GM23338 (cell line): ENCODE results near the gene ZBTB14. TPM values are rescaled to one million over a fixed set of nuclear protein-coding genes. Genes with fewer than 3 reads are reported as not detected.

ENCODE experiments used
- ATAC-seq: fragments of 200-7000 bp; cut with Tn5 transposase; 3 replicates; pipeline ENCODE4 v1.9.1; 2020
- DNase-seq: peaks from one replicate; pipeline ENCODE4 v3.0.0-alpha.2; 2015; ENCODE audit warnings: low spot score
- H2AFZ ChIP-seq: fragments of 200-600 bp; sonication (generic); 2 replicates; pipeline ENCODE4 v1.8.0; 2016; ENCODE audit warnings: antibody characterized with exemption, mild to moderate bottlenecking, moderate library complexity
- H3F3A ChIP-seq: fragments of 200-600 bp; sonication (generic); replicated peaks from 2 replicates; pipeline ENCODE4 v1.8.0; 2017; ENCODE audit warnings: antibody characterized with exemption, mixed run types, low read depth
- H3K27ac ChIP-seq: fragments of 200-600 bp; sonication (generic); 2 replicates; pipeline ENCODE4 v1.6.1; 2016; ENCODE audit warnings: low read depth
- H3K27me3 ChIP-seq: fragments of 200-600 bp; sonication (generic); 2 replicates; pipeline ENCODE4 v1.8.0; 2016; ENCODE audit warnings: mild to moderate bottlenecking, mixed run types, moderate library complexity; ENCODE audit not compliant: insufficient read depth
- H3K36me3 ChIP-seq: fragments of 200-600 bp; sonication (generic); 2 replicates; pipeline ENCODE4 v1.8.0; 2016; ENCODE audit warnings: mild to moderate bottlenecking; ENCODE audit not compliant: insufficient read depth
- H3K4me1 ChIP-seq: fragments of 200-600 bp; sonication (generic); 2 replicates; pipeline ENCODE4 v1.8.0; 2016; ENCODE audit warnings: mild to moderate bottlenecking, moderate library complexity; ENCODE audit not compliant: insufficient read depth
- H3K4me2 ChIP-seq: fragments of 200-600 bp; sonication (generic); 2 replicates; pipeline ENCODE4 v1.7.1; 2017; ENCODE audit warnings: mixed run types
- H3K4me3 ChIP-seq: fragments of 200-600 bp; sonication (generic); 2 replicates; pipeline ENCODE4 v1.6.1; 2016; ENCODE audit warnings: mixed run types
- H3K79me2 ChIP-seq: fragments of 200-600 bp; sonication (generic); replicated peaks from 2 replicates; pipeline ENCODE4 v1.8.0; 2017; ENCODE audit warnings: mild to moderate bottlenecking; ENCODE audit not compliant: insufficient read depth
- H3K9me2 ChIP-seq: fragments of 200-600 bp; sonication (generic); 2 replicates; pipeline ENCODE4 v1.8.0; 2017; ENCODE audit not compliant: insufficient read depth
- H4K20me1 ChIP-seq: fragments of 200-600 bp; sonication (generic); replicated peaks from 2 replicates; pipeline ENCODE4 v1.8.0; 2017; ENCODE audit warnings: mild to moderate bottlenecking; ENCODE audit not compliant: insufficient read depth
- H3K27ac Mint-ChIP-seq: 2 replicates; pipeline ENCODE4 v1.8.0; 2020; ENCODE audit warnings: inconsistent platforms, mild to moderate bottlenecking, moderate library complexity, mixed read lengths
- H3K27me3 Mint-ChIP-seq: 3 replicates; pipeline ENCODE4 v1.8.0; 2022; ENCODE audit warnings: low read depth, mild to moderate bottlenecking, moderate library complexity, mixed read lengths, inconsistent platforms; ENCODE audit not compliant: insufficient read depth, poor library complexity
- H3K36me3 Mint-ChIP-seq: 3 replicates; pipeline ENCODE4 v1.8.0; 2021; ENCODE audit warnings: low read depth, mild to moderate bottlenecking, inconsistent platforms, moderate library complexity, mixed read lengths
- H3K4me1 Mint-ChIP-seq: 3 replicates; pipeline ENCODE4 v1.8.0; 2020; ENCODE audit warnings: mild to moderate bottlenecking, inconsistent platforms, mixed read lengths
- H3K4me3 Mint-ChIP-seq: 3 replicates; pipeline ENCODE4 v1.8.0; 2021; ENCODE audit warnings: moderate library complexity, mild to moderate bottlenecking, inconsistent platforms, mixed read lengths
- H3K9me3 Mint-ChIP-seq: 3 replicates; pipeline ENCODE4 v1.8.0; 2020; ENCODE audit warnings: moderate library complexity, mild to moderate bottlenecking, inconsistent platforms, mixed read lengths
- CREB1 ChIP-seq: fragments of 250-450 bp; sonication (Bioruptor Pico); IDR thresholded peaks from 2 replicates; pipeline ENCODE4 v1.5.0; 2020; ENCODE audit warnings: low read depth, mild to moderate bottlenecking, moderate library complexity
- CTCF ChIP-seq, 2 experiments: fragments of 200-600 bp in 1 of 2; sonication (generic) in 1 of 2; conservative IDR thresholded peaks; 2 replicates each; pipeline versions ENCODE4 v1.5.1 to v1.6.1; 2016 to 2017; ENCODE audit warnings: antibody characterized with exemption in 2 of 2, low read depth in 2 of 2, mild to moderate bottlenecking in 2 of 2, moderate library complexity in 1 of 2
- ETS1 ChIP-seq: IDR thresholded peaks from 2 replicates; pipeline ENCODE4 v1.6.1; 2016; ENCODE audit warnings: antibody characterized with exemption
- EZH2 ChIP-seq: fragments of 200-600 bp; sonication (generic); IDR thresholded peaks from one replicate; pipeline ENCODE4 v1.8.0; 2017; ENCODE audit warnings: antibody characterized with exemption, mild to moderate bottlenecking, low read depth; ENCODE audit not compliant: unreplicated experiment
- EZH2phosphoT487 ChIP-seq: fragments of 200-600 bp; sonication (generic); IDR thresholded peaks from one replicate; pipeline ENCODE4 v1.8.1; 2018; ENCODE audit warnings: antibody characterized with exemption; ENCODE audit not compliant: unreplicated experiment
- JUNB ChIP-seq: IDR thresholded peaks from one replicate; pipeline ENCODE4 v1.6.1; 2016; ENCODE audit warnings: antibody characterized with exemption; ENCODE audit not compliant: unreplicated experiment
- NANOG ChIP-seq: IDR thresholded peaks from 2 replicates; pipeline ENCODE4 v1.6.1; 2016; ENCODE audit warnings: antibody characterized with exemption, borderline replicate concordance
- POLR2AphosphoS5 ChIP-seq: IDR thresholded peaks from 2 replicates; pipeline ENCODE4 v1.6.1; 2016; ENCODE audit warnings: antibody characterized with exemption, low read depth
- REST ChIP-seq: IDR thresholded peaks from one replicate; pipeline ENCODE4 v1.6.1; 2018; ENCODE audit warnings: antibody characterized with exemption; ENCODE audit not compliant: unreplicated experiment
- STAT1 ChIP-seq: IDR thresholded peaks from one replicate; pipeline ENCODE4 v1.6.1; 2016; ENCODE audit warnings: antibody characterized with exemption; ENCODE audit not compliant: unreplicated experiment
- ZNF114 ChIP-seq: fragments of 250-450 bp; sonication (Bioruptor Pico); IDR thresholded peaks from 2 replicates; pipeline ENCODE4 v1.5.0; 2020; ENCODE audit warnings: mild to moderate bottlenecking, moderate library complexity
- ZNF331 ChIP-seq: fragments of 250-450 bp; sonication (Bioruptor Pico); IDR thresholded peaks from 2 replicates; pipeline ENCODE4 v1.5.0; 2020; ENCODE audit warnings: low read depth, mild to moderate bottlenecking, moderate library complexity
- ZNF462 ChIP-seq: fragments of 250-450 bp; sonication (Bioruptor Pico); IDR thresholded peaks from 2 replicates; pipeline ENCODE4 v1.5.0; 2020; ENCODE audit warnings: mild to moderate bottlenecking, moderate library complexity
- polyA plus RNA-seq: library from polyadenylated mRNA; unstranded; fragments of >200 nt; fragmentation: Nextera tagmentation; extraction: Ambion mirVana; gene quantifications from 2 replicates; pipeline ENCODE4 v1.2.1, GENCODE V29; 2016
- total RNA-seq: library from RNA; depleted of rRNA; stranded (reverse); fragments of >200 nt; shearing (Covaris generic); gene quantifications from 2 replicates; pipeline ENCODE4 v1.2.3, GENCODE V29; 2014

Gene ZBTB14
- total and polyA plus RNA-seq, 2 experiments from 2014 or later, result 5.2 to 16.8 TPM

GRCh38 chr18:5309888-5310470, 14.5 kb upstream of the ZBTB14 start:
- Mint-ChIP-seq H3K36me3 (no peaks in the 10 kb centered on the region), H3K4me1 (no peaks in the 10 kb centered on the region), H3K27me3 (no peaks in the 10 kb centered on the region), H3K27ac (no peak overlapping the region), H3K4me3 (no peak overlapping the region), H3K9me3 (no peaks in the 10 kb centered on the region)
- TF ChIP-seq REST, result no peak
- no peak for TF ChIP-seq CREB1
- no peak for TF ChIP-seq ZNF331
- TF ChIP-seq JUNB, result no peak
- no peak for TF ChIP-seq CTCF (conservative IDR thresholded peaks at IDR 0.05; ENCODE audit: low read depth in 2 of 2)
- TF ChIP-seq EZH2phosphoT487, result no peak
- no peak for TF ChIP-seq NANOG
- TF ChIP-seq ETS1, result no peak
- no peak for TF ChIP-seq ZNF462 (CRISPR knock-in tag)
- no peak for TF ChIP-seq EZH2
- no peak for TF ChIP-seq ZNF114 (CRISPR knock-in tag)
- TF ChIP-seq POLR2AphosphoS5, result no peak
- TF ChIP-seq STAT1, result no peak
- Histone ChIP-seq H3K27ac (no peak overlapping the region), H3F3A (0 out of 2 replicates have a peak, but pooled peaks cover 4% of the 10 kb centered on the region), H3K27me3 (no peaks in the 10 kb centered on the region), H3K4me3 (no peak overlapping the region), H3K4me1 (no peaks in the 10 kb centered on the region), H3K79me2 (no peaks in the 10 kb centered on the region), H3K9me2 (no peaks in the 10 kb centered on the region), H3K36me3 (no peaks in the 10 kb centered on the region), H4K20me1 (no peaks in the 10 kb centered on the region), H2AFZ (no peak overlapping the region), H3K4me2 (no peak overlapping the region)
- ATAC-seq (no peak), DNase-seq (no peak)
